ENCODE measurements around the gene DCXR.
A peak's percentile ranks its signal among the peaks of the same experiment; 100 is the strongest.

Gene DCXR

DNA sequence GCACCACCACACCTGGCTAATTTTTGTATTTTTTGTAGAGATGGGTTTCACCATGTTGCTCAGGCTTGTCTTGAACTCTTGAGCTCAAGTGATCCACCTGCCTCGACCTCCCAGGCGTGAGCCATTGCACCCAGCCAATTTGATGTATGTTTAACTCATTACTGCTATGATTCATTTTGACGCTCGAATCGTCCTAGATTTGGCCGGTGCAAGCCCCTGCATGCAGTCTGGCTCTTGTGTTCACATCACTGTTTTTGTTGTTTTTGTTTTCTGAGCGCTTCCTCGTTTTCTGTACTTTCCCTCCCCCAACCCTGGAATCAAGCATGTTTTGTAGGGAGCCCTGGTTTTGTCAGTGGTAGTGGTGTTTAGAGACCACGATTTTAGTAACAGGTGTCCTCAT lies 35.9 kb upstream of the DCXR start:
- DNase-seq: no peak

DNA sequence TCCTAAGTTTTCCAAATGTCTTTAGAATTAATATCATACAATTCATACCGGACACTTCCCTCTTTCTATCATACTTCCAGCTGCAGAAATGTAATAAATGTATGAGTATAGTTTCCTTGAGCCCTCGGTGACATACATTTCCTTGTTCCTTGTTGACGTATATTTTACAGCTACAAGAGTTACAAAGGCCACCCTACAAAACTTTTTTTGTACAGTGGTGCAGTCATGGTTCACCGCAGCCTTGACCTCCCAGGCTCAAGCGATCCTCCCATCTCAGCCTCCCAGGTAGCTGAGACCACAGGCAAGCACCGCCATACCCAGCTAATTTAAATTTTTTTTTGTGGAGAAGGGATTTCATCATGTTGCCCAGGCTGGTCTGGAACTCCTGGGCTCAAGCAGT lies 35.3 kb upstream of the DCXR start:
- no peak for DNase-seq

DNA sequence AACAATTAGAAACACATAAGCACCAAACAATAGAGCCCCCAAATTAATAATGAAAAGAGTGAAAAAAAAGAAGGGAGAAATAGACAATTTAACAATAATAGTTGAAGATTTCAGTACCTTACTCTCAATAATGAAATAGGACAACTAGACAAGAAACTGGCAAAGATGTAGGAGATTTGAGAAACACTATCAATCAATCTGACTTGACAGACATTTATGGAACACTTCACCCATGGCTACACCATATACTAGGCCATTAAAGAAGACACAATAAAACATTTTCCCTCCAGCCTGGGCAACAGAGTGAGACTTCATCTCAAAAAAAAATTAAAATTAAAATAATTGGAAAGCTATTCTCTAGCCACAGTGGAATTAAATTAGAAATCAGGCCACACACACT lies 33.1 kb upstream of the DCXR start:
- DNase-seq: no peak

DNA sequence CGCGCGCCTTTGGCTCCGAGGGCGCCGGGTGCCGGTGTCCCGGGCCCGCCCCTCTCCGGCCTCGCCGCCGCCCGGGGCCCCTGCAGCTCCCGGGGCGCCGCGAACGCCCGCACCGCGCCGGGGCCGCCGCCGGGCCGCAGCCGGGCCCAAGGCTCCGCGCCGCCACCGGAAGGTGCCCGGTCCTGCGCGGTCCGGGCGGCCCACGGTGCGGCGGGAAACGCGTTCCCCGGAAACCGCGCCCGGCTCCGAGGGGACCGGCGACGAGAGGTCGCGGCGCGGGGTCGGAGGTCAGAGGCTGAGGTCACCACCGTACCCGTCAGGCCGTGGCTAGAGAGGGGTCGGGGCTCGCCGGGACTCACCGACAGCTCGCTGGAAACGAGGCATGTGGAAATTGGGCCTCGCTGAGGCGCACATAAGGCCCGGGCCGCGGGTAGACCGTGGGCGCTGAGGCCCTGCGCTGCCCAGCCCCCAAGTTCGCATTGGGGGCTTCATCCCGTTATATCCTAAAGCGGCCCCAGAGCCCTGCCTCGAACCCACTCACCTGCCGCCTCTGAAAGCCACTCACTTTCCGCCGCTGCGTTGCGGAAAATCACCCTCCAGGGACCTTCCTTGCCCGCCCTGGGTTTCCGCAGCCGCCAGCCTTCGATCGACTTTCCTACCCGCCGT lies 28.3 kb upstream of the DCXR start, which contains the start of gene DUS1L:
TSS of gene DUS1L (minus strand) at position 167 of the 666 bp plus-strand sequence. CDS start 745 bp downstream, outside the sequence.
- peak in 39 of 51 donors; percentile 8 to 75 (median 36) for DNase-seq

DNA sequence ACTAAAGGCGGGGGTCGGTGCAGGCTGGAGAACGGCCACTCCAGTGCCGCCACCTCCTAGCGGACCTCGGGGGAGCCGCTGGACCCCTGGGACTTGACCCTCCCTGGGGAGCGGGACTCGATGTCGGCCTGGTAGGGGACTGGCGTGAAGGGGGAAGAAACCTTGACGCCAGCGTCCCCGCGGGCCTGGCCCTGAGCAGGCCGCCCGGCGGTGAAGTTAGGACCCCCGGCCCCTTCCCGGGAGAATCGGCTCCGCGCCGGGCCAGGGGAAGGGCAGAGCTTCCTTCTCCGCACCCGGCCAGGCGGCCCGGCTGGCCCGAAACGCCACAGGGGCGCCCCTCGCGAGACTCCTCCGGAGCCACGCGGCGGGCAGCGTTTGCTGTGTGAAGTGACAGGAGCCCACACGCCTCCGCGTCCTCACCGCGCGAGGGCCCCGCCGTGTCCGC lies 27.7 kb upstream of the DCXR start:
- peak in 1 of 51 donors; percentile 43 for DNase-seq

DNA sequence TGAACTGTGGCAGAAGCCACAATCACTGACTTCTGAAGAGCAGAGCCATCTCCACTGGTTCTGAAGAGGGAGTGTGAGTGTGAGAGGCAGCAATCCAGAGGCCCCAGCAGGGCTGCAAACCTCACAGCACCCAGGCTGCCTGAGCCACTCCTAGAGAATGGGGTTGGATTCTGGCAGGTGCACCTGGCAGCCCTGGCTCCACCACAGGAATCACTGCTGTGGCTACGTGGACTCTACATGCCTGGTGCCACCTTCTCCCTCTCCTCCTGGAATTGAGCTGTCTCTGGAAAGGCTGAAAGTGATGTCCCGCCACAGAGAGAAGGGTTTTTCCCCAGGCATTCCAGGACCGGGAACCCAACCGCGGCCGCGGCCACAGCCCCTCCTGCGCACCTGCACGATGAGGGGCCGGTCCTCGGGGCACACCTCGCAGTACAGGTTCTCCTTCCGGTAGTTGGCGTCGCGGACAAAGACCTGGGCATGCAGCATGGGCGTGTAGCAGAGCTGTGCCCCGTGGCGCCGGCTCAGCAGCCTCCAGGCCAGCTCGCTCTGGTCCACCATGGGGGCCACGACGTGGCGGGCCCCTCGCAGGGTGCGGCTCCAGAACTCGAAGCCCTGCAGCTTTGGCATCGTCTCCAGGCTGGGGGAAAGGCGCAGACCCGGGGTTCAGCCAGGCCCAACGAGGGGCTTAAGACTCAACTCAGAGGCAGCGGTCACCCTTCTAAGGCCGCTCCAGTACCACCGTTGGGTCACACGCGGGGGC lies 27.1 kb upstream of the DCXR start:
- DNase-seq: no peak

DNA sequence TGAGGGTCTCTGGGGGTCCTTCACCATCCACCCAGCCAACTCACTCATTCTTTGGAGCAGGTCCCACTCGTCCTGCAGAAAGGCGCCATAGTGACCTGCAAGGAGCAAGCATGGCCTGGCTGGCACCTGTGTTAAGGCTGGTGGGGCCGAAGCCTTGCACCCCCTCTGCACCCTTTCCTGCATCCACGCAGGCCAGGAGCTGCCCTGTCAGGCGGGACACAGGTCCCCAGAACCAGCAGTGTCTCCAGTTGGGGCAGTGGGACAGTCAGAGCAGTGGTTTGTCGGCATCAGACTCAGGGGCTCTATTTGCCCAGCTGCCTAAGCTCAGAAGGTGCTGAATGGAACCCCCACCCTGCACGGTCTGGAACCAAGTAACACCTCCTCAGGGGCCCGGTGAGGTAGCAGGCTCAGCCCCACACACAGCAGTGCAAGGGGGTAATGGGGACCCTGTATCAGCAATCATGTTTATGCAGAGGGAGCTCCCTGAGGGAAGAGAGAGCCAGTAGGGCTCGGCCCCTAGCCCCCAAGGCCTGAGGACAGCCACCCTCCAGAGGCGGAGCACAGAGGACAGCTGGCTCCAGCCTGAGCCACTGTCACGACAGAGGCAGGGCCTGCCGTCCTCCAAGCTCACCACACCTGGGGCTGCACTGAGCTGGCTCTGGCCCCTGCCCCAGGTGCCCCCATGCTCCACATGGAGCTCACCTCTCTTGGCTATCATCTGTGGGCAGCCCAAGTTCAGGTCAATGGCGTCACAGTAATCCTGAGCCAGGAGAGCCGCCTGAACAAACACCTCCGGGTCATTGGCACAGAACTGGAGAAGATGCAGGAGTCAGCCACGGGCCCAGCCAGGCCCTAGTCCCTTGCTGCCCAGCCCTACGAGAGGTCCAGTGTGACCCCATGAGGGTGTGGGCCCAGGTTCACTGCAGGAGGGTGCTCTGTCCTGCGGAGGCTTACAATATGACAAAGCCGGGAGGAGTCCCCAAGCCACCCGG lies 26.2 kb upstream of the DCXR start:
- DNase-seq: no peak

DNA sequence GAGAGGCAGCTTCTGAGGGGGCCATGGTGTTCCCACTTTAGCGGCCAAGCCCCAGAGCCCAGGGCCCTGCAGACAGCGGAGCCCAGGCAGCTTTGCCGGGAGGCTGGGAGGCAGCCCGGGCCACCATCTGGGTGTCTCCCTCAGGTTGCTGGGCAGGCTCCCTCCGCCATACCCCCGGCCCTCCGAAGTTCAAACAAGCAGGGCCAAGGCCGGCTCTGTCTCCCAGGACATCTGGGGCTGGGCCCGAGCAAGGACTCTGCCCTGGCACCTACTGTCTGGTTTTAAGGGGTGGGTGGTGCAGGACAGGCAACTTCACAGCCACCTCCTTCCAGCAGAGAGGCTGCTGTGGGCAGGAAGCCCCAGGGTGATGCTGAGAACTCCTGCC lies 25.5 kb upstream of the DCXR start:
- no peak for DNase-seq

DNA sequence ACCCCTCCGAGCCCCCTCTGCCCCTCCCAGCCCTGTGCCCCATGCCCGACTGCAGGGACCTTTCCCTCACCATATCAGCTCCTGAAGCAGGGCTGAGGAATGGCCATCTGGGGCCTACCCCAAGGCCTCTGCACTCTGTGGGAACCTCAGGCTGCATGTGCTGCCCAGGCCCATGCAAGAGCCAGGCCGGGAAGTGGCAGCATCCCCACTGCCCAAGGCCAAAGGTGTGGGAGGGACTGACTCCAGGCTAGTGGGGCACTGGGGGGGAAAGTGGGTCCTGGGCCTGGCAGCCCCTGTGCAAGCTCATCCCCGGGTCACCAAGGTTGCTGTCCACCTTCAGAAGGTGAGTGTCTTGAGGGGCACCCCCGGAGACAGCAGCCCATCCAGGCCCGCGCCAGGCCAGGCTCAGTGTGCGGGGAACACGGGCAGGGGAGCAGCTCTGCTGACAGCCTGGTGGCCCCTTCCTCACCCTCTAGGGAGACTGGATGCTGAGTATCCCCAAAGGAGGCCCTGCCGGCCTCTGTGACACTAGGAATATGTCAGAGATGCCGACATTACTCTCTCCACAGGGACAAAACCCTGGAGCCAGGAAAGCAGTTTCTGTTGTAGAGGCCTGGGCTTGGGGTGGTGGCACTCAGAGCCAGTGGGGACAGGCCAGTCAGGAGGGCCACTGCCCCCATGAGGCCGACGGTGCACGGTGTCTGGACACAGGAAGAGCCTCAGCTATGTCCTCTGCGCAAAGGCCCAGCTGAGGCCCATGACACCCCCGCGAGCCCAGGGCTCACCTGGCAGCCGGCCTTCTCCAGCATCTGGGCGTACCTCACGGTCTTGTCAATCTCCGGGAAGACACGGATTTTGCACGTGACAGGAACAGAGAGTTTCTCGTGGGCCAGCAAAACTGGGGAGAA lies 24.8 kb upstream of the DCXR start:
- DNase-seq: no peak

DNA sequence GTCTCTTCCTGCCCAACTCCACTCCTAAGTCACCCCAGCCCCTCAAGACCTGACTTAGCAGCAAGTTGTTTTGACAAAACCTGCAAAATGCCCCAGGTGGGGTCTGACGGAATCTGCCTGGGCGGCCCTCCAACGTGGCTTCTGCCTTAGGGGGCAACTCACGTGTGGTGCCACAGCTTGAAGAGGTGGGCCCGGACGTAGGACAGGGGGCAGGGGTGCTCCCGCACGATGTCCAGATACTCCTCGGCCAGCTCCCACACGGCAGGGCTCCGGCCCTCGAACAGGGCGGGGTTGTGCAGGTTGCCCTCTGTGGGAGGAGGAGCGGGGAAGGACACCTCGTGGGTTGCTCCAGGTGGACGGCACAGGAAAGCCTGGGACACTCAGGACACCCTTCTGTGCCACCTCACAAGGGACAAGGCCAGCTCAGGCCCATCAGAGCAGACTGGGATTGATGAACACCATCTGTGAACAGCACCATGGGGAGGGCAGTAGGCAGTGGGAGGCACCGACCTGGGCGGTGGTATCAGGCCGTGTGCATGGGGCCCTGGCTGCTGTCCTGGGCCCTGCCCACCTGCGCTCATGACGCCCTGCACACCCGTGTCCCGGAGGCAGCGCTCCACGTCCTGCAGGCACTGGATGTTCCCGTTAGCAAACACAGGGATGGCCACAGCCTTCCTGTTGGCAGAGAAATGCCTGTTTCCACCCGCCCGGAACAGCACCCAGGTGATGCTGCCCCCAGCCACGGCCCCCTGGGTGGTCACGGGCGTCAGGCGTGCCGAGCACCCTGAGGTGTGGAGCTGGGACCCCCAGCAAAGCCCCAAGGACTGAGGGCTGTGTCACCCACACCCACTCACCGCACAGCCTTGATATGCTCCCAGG lies 23.8 kb upstream of the DCXR start:
- no peak for DNase-seq

DNA sequence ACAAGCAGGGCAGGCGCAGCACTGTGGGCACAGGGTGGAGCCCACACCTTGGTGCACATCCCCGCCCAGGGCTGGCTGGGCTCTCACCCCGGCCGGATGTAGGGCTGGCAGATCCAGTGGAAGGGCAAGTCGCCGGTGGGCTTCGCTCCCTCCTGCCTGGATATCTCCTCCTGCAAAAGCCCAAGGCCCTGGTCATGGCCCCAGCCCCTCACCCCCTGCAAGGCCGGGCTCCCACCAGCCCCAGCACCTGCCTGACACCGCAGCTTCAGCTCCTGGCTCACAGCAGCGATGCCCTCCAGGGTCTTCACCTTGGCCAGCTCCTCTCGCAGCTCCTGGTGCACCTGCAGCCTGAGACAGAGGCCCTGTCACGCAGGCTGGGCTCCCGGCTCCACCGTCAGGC lies 23.1 kb upstream of the DCXR start:
- no peak for DNase-seq

DNA sequence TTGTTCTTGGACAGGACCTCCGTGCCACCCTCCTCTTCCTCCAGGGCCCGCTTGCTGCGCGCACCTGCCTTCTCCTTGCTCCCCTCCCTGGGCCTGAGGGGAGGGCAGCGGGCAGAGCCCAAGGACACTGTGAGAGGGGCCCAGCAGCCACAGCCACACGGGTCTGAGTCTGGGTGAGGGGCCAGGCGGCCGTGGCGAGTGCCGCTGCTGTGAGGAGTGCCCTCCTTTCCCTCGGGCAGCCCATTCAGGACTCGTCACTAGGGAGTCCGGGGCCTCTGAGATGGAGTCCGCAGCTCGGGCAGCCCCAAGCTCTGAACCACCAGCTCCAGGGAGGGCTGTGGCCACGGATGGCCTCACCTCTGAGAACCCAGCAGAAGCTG lies 22.5 kb upstream of the DCXR start:
- no peak for DNase-seq

DNA sequence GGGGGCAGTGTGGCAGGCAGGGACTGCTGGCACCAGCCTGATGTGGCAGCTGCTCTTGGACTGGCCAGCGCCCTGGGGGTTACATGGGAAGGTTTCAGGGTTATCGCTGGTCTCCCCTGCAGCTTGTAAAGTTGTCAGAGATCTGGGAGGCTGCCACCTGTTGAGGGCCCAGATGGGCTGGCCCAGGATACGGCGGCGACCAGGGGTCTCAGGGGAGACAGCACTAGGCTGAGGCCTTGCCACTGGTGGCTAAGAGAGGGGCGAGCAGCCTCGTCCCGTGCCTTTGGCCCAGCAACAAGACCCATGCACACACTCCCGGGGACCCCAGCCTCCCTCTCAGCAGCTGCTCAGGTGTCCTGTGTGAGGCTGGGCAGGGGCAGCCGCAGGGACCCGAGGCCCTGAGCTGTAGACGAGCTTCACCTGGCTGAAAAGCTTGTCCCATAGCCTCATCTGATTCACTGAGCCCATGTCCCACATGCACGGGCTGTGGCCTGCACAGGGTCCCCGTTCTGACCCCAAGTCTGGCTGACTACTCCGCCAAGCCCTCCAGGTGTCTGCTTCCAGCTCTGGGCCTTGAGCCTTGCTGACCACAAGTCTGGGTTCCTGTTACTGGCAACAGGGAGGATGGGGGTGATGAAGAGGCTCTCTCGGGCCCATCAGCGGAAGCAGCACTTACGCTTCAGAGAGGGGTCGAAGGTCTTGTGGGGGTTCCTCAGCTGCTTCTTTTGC lies 21.9 kb upstream of the DCXR start:
- no peak for DNase-seq

DNA sequence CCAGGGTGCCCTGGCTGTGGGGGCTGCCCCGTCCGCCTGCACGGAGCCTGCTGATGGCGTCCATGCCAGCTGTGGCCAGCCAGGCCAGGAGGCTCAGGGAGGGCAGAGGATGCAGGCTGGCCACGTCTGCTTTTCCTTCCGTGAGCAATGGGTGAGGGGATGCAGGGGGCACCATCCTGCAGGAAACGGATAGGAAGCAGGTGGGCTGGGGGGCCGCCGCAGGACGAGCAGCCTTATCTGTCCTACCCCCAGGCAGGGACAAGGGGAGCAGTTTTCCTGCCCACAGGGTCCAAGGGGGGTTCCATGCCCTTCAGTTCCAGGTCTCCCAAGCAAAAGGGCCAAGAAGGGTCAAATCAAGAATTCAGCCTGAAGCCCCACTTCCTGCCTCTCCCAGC lies 21.4 kb upstream of the DCXR start:
- DNase-seq: no peak

DNA sequence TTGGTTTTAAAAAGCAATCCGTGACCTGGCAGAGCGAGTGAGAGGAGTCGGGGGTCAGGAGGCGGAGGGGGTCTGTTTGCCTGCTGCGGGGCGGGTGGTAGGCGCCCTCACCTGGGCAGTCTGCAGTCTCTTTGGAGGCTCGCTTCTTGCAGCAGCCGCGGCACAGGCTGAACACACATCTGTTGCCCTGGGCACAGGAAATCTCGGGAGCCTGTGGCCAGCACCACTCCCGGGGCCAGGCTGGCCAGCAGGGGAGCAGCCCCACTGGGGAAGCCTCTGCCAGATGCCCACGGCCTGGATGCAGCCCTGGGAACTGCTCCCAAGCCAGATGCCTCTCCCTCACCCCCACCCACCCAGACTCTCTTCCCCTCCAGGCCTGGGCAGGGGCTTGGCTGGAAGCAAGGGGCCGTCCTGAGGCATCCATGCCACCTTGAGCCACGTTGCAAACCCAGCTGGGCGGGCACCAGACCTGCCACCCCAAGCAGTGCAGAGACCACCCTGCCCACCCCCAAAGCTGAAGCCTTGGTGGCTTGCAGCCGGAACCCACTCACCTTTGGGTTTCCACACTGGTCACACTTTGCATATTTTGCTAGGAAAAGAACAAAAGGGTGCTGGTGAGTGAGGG lies 20.8 kb upstream of the DCXR start:
- no peak for DNase-seq

DNA sequence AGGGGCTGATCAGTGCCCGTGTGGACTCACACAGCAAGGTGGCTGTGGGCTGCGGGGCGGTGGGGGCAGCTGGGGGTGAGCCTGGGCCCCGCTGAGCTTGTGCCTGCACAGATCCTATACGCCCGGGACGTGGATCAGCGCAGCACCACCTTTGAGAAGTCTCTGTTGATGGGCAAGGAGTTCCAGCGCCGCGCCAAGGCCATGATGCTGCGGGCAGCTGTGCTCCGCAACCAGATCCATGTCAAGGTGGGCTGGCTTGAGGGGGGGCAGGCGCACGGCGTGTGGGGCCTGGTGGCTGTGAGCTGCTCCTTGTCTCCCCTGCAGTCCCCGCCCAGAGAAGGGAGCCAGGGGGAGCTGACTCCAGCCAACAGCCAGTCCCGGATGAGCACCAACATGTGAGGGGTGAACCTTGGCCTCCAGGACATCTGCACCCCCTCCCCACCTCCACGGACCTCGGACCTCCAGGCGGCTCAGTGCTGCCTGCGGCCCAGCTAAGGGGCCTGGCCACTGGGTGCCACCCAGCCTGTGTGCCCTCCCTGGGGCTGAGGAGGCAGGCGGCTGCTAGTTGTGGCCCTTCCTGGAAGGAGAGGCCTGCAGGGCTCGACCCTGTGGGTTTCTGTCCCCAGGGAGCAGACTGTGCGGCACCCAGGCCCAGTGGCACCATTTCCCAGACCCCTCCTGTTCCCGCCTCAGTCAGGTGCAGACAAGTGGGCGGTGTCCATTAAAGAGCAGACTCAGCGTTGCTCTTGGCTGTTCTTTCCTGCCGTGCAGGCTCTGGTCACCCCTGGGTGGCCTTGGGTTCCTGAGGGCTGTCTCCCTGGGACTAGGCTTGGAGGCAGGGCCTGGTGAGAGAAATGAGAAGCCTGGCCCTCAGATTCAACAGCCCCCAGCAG lies 19.5 kb upstream of the DCXR start:
- DNase-seq: no peak

DNA sequence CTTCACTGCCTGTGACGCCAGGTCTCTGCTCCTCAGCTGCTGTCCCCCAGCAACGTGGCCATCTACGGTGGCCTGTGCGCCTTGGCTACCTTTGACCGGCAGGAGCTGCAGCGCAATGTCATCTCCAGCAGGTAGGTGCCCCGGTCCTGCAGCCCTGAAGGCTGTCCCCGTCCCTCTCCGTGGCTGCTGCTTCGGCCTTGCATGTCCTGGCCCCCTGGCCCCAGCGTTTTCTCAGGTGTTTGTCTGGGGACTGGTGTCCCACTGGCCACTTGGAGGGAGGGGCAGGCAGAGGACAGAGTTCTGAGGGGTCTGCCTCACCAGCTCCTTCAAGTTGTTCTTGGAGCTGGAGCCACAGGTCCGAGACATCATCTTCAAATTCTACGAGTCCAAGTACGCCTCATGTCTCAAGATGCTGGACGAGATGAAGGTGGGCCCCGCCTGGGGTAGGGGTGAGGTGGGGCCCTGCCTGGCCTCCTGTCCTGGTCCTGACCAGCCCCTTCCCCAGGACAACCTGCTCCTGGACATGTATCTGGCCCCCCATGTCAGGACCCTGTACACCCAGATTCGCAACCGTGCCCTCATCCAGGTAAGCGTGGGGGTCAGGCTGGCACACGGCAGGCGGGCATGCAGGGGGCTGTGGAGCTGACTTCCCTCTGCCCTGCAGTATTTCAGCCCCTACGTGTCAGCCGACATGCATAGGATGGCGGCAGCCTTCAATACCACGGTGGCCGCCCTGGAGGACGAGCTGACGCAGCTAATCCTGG lies 18.6 kb upstream of the DCXR start:
- no peak for DNase-seq
